GM23338 (cell line): ENCODE measurements around the gene MANEAL. TPM values are rescaled to one million over a fixed set of nuclear protein-coding genes. Genes with fewer than 3 reads are reported as not detected.

ENCODE experiments used
- ATAC-seq: fragments of 200-7000 bp; cut with Tn5 transposase; 3 replicates; pipeline ENCODE4 v1.9.1; 2020
- DNase-seq: peaks from one replicate; pipeline ENCODE4 v3.0.0-alpha.2; 2015; ENCODE audit warnings: low spot score
- H2AFZ ChIP-seq: fragments of 200-600 bp; sonication (generic); 2 replicates; pipeline ENCODE4 v1.8.0; 2016; ENCODE audit warnings: antibody characterized with exemption, mild to moderate bottlenecking, moderate library complexity
- H3F3A ChIP-seq: fragments of 200-600 bp; sonication (generic); replicated peaks from 2 replicates; pipeline ENCODE4 v1.8.0; 2017; ENCODE audit warnings: antibody characterized with exemption, mixed run types, low read depth
- H3K27ac ChIP-seq: fragments of 200-600 bp; sonication (generic); 2 replicates; pipeline ENCODE4 v1.6.1; 2016; ENCODE audit warnings: low read depth
- H3K27me3 ChIP-seq: fragments of 200-600 bp; sonication (generic); 2 replicates; pipeline ENCODE4 v1.8.0; 2016; ENCODE audit warnings: mild to moderate bottlenecking, mixed run types, moderate library complexity; ENCODE audit not compliant: insufficient read depth
- H3K36me3 ChIP-seq: fragments of 200-600 bp; sonication (generic); 2 replicates; pipeline ENCODE4 v1.8.0; 2016; ENCODE audit warnings: mild to moderate bottlenecking; ENCODE audit not compliant: insufficient read depth
- H3K4me1 ChIP-seq: fragments of 200-600 bp; sonication (generic); 2 replicates; pipeline ENCODE4 v1.8.0; 2016; ENCODE audit warnings: mild to moderate bottlenecking, moderate library complexity; ENCODE audit not compliant: insufficient read depth
- H3K4me2 ChIP-seq: fragments of 200-600 bp; sonication (generic); 2 replicates; pipeline ENCODE4 v1.7.1; 2017; ENCODE audit warnings: mixed run types
- H3K4me3 ChIP-seq: fragments of 200-600 bp; sonication (generic); 2 replicates; pipeline ENCODE4 v1.6.1; 2016; ENCODE audit warnings: mixed run types
- H3K79me2 ChIP-seq: fragments of 200-600 bp; sonication (generic); replicated peaks from 2 replicates; pipeline ENCODE4 v1.8.0; 2017; ENCODE audit warnings: mild to moderate bottlenecking; ENCODE audit not compliant: insufficient read depth
- H3K9me2 ChIP-seq: fragments of 200-600 bp; sonication (generic); 2 replicates; pipeline ENCODE4 v1.8.0; 2017; ENCODE audit not compliant: insufficient read depth
- H4K20me1 ChIP-seq: fragments of 200-600 bp; sonication (generic); replicated peaks from 2 replicates; pipeline ENCODE4 v1.8.0; 2017; ENCODE audit warnings: mild to moderate bottlenecking; ENCODE audit not compliant: insufficient read depth
- H3K27ac Mint-ChIP-seq: 2 replicates; pipeline ENCODE4 v1.8.0; 2020; ENCODE audit warnings: inconsistent platforms, mild to moderate bottlenecking, moderate library complexity, mixed read lengths
- H3K27me3 Mint-ChIP-seq: 3 replicates; pipeline ENCODE4 v1.8.0; 2022; ENCODE audit warnings: low read depth, mild to moderate bottlenecking, moderate library complexity, mixed read lengths, inconsistent platforms; ENCODE audit not compliant: insufficient read depth, poor library complexity
- H3K36me3 Mint-ChIP-seq: 3 replicates; pipeline ENCODE4 v1.8.0; 2021; ENCODE audit warnings: low read depth, mild to moderate bottlenecking, inconsistent platforms, moderate library complexity, mixed read lengths
- H3K4me1 Mint-ChIP-seq: 3 replicates; pipeline ENCODE4 v1.8.0; 2020; ENCODE audit warnings: mild to moderate bottlenecking, inconsistent platforms, mixed read lengths
- H3K4me3 Mint-ChIP-seq: 3 replicates; pipeline ENCODE4 v1.8.0; 2021; ENCODE audit warnings: moderate library complexity, mild to moderate bottlenecking, inconsistent platforms, mixed read lengths
- H3K9me3 Mint-ChIP-seq: 3 replicates; pipeline ENCODE4 v1.8.0; 2020; ENCODE audit warnings: moderate library complexity, mild to moderate bottlenecking, inconsistent platforms, mixed read lengths
- CREB1 ChIP-seq: fragments of 250-450 bp; sonication (Bioruptor Pico); IDR thresholded peaks from 2 replicates; pipeline ENCODE4 v1.5.0; 2020; ENCODE audit warnings: low read depth, mild to moderate bottlenecking, moderate library complexity
- EZH2 ChIP-seq: fragments of 200-600 bp; sonication (generic); IDR thresholded peaks from one replicate; pipeline ENCODE4 v1.8.0; 2017; ENCODE audit warnings: antibody characterized with exemption, mild to moderate bottlenecking, low read depth; ENCODE audit not compliant: unreplicated experiment
- EZH2phosphoT487 ChIP-seq: fragments of 200-600 bp; sonication (generic); IDR thresholded peaks from one replicate; pipeline ENCODE4 v1.8.1; 2018; ENCODE audit warnings: antibody characterized with exemption; ENCODE audit not compliant: unreplicated experiment
- JUNB ChIP-seq: IDR thresholded peaks from one replicate; pipeline ENCODE4 v1.6.1; 2016; ENCODE audit warnings: antibody characterized with exemption; ENCODE audit not compliant: unreplicated experiment
- NANOG ChIP-seq: IDR thresholded peaks from 2 replicates; pipeline ENCODE4 v1.6.1; 2016; ENCODE audit warnings: antibody characterized with exemption, borderline replicate concordance
- POLR2AphosphoS5 ChIP-seq: IDR thresholded peaks from 2 replicates; pipeline ENCODE4 v1.6.1; 2016; ENCODE audit warnings: antibody characterized with exemption, low read depth
- STAT1 ChIP-seq: IDR thresholded peaks from one replicate; pipeline ENCODE4 v1.6.1; 2016; ENCODE audit warnings: antibody characterized with exemption; ENCODE audit not compliant: unreplicated experiment
- ZNF114 ChIP-seq: fragments of 250-450 bp; sonication (Bioruptor Pico); IDR thresholded peaks from 2 replicates; pipeline ENCODE4 v1.5.0; 2020; ENCODE audit warnings: mild to moderate bottlenecking, moderate library complexity
- ZNF331 ChIP-seq: fragments of 250-450 bp; sonication (Bioruptor Pico); IDR thresholded peaks from 2 replicates; pipeline ENCODE4 v1.5.0; 2020; ENCODE audit warnings: low read depth, mild to moderate bottlenecking, moderate library complexity
- polyA plus RNA-seq: library from polyadenylated mRNA; unstranded; fragments of >200 nt; fragmentation: Nextera tagmentation; extraction: Ambion mirVana; gene quantifications from 2 replicates; pipeline ENCODE4 v1.2.1, GENCODE V29; 2016
- total RNA-seq: library from RNA; depleted of rRNA; stranded (reverse); fragments of >200 nt; shearing (Covaris generic); gene quantifications from 2 replicates; pipeline ENCODE4 v1.2.3, GENCODE V29; 2014
- TF ChIP-seq, protein P1 (sequence below): IDR thresholded peaks from one replicate; pipeline ENCODE4 v1.6.1; 2018; ENCODE audit warnings: antibody characterized with exemption; ENCODE audit not compliant: unreplicated experiment
- TF ChIP-seq, protein P2 (sequence below), 2 experiments: fragments of 200-600 bp in 1 of 2; sonication (generic) in 1 of 2; conservative IDR thresholded peaks; 2 replicates each; pipeline versions ENCODE4 v1.5.1 to v1.6.1; 2016 to 2017; ENCODE audit warnings: antibody characterized with exemption in 2 of 2, low read depth in 2 of 2, mild to moderate bottlenecking in 2 of 2, moderate library complexity in 1 of 2
- TF ChIP-seq, protein P3 (sequence below): IDR thresholded peaks from 2 replicates; pipeline ENCODE4 v1.6.1; 2016; ENCODE audit warnings: antibody characterized with exemption
- TF ChIP-seq, protein P4 (sequence below): fragments of 250-450 bp; sonication (Bioruptor Pico); IDR thresholded peaks from 2 replicates; pipeline ENCODE4 v1.5.0; 2020; ENCODE audit warnings: mild to moderate bottlenecking, moderate library complexity

The MANEAL gene
- total and polyA plus RNA-seq, 2 experiments from 2014 or later, result 2.3 to 8.1 TPM

DNA sequence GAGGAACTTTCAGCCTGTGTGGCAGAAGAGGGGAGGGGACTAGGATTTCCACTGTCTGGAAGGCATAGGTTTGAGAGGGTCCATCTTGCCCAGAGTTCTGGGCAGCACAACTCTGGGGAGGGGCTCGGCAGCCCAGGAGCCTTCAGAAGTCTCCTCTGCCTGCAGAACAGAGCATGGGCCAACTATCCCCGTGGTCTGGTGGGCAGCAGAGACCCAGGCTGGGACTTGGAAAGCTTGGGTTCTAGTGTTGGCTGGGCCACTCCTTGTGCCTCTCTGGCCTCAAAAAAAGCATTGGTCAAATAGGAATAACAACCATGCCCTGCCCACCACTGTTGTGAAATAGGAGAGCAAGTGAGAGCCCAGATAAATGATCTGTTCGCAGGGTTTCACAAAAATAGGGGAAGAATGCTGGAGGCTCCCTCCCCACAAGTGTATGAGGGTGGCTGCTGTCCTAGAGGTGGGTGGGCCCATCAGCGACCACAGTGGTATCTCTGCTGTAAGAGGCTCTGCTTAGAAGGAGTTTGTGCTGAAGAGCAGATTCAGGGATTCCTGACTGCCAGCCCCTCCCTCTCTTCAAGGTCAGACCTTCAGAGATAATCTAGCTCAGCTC, 37.6 kb upstream of the MANEAL start:
- no peak overlapping the region for H3K4me3 Mint-ChIP-seq
- Histone ChIP-seq H4K20me1 (no peaks in the 10 kb centered on the region; the same call in 1 of the 2 replicates), H3K4me1 (no peaks in the 10 kb centered on the region), H3K27ac (no peak overlapping the region), H3K4me2 (no peak overlapping the region), H2AFZ (no peak overlapping the region), H3K79me2 (no peaks in the 10 kb centered on the region), H3K4me3 (no peak overlapping the region), H3K27me3 (peaks cover 92% of the 10 kb centered on the region), H3F3A (peaks cover 4% of the 10 kb centered on the region; the same call in 1 of the 2 replicates), H3K9me2 (no peaks in the 10 kb centered on the region), H3K36me3 (no peaks in the 10 kb centered on the region)
- no peaks in the 10 kb centered on the region for H3K36me3 Mint-ChIP-seq
- no peak overlapping the region for H3K27ac Mint-ChIP-seq
- DNase-seq (no peak), ATAC-seq (no peak)
- peaks cover 4% of the 10 kb centered on the region; the same call in 2 of the 3 replicates for H3K4me1 Mint-ChIP-seq
- H3K9me3 Mint-ChIP-seq, result no peaks in the 10 kb centered on the region
- peaks cover 51% of the 10 kb centered on the region for H3K27me3 Mint-ChIP-seq
- TF ChIP-seq NANOG (no peak), JUNB (no peak), STAT1 (no peak), EZH2 (no peak), EZH2phosphoT487 (no peak), ZNF114 (CRISPR knock-in tag) (no peak), CREB1 (CRISPR knock-in tag) (no peak), POLR2AphosphoS5 (no peak), ZNF331 (CRISPR knock-in tag) (no peak)
- TF ChIP-seq, protein P1, sequence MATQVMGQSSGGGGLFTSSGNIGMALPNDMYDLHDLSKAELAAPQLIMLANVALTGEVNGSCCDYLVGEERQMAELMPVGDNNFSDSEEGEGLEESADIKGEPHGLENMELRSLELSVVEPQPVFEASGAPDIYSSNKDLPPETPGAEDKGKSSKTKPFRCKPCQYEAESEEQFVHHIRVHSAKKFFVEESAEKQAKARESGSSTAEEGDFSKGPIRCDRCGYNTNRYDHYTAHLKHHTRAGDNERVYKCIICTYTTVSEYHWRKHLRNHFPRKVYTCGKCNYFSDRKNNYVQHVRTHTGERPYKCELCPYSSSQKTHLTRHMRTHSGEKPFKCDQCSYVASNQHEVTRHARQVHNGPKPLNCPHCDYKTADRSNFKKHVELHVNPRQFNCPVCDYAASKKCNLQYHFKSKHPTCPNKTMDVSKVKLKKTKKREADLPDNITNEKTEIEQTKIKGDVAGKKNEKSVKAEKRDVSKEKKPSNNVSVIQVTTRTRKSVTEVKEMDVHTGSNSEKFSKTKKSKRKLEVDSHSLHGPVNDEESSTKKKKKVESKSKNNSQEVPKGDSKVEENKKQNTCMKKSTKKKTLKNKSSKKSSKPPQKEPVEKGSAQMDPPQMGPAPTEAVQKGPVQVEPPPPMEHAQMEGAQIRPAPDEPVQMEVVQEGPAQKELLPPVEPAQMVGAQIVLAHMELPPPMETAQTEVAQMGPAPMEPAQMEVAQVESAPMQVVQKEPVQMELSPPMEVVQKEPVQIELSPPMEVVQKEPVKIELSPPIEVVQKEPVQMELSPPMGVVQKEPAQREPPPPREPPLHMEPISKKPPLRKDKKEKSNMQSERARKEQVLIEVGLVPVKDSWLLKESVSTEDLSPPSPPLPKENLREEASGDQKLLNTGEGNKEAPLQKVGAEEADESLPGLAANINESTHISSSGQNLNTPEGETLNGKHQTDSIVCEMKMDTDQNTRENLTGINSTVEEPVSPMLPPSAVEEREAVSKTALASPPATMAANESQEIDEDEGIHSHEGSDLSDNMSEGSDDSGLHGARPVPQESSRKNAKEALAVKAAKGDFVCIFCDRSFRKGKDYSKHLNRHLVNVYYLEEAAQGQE, result no peak
- TF ChIP-seq, protein P2, sequence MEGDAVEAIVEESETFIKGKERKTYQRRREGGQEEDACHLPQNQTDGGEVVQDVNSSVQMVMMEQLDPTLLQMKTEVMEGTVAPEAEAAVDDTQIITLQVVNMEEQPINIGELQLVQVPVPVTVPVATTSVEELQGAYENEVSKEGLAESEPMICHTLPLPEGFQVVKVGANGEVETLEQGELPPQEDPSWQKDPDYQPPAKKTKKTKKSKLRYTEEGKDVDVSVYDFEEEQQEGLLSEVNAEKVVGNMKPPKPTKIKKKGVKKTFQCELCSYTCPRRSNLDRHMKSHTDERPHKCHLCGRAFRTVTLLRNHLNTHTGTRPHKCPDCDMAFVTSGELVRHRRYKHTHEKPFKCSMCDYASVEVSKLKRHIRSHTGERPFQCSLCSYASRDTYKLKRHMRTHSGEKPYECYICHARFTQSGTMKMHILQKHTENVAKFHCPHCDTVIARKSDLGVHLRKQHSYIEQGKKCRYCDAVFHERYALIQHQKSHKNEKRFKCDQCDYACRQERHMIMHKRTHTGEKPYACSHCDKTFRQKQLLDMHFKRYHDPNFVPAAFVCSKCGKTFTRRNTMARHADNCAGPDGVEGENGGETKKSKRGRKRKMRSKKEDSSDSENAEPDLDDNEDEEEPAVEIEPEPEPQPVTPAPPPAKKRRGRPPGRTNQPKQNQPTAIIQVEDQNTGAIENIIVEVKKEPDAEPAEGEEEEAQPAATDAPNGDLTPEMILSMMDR (conservative IDR thresholded peaks at IDR 0.05; ENCODE audit: low read depth in 2 of 2), result no peak
- TF ChIP-seq, protein P3, sequence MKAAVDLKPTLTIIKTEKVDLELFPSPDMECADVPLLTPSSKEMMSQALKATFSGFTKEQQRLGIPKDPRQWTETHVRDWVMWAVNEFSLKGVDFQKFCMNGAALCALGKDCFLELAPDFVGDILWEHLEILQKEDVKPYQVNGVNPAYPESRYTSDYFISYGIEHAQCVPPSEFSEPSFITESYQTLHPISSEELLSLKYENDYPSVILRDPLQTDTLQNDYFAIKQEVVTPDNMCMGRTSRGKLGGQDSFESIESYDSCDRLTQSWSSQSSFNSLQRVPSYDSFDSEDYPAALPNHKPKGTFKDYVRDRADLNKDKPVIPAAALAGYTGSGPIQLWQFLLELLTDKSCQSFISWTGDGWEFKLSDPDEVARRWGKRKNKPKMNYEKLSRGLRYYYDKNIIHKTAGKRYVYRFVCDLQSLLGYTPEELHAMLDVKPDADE, result no peak
- TF ChIP-seq, protein P4, sequence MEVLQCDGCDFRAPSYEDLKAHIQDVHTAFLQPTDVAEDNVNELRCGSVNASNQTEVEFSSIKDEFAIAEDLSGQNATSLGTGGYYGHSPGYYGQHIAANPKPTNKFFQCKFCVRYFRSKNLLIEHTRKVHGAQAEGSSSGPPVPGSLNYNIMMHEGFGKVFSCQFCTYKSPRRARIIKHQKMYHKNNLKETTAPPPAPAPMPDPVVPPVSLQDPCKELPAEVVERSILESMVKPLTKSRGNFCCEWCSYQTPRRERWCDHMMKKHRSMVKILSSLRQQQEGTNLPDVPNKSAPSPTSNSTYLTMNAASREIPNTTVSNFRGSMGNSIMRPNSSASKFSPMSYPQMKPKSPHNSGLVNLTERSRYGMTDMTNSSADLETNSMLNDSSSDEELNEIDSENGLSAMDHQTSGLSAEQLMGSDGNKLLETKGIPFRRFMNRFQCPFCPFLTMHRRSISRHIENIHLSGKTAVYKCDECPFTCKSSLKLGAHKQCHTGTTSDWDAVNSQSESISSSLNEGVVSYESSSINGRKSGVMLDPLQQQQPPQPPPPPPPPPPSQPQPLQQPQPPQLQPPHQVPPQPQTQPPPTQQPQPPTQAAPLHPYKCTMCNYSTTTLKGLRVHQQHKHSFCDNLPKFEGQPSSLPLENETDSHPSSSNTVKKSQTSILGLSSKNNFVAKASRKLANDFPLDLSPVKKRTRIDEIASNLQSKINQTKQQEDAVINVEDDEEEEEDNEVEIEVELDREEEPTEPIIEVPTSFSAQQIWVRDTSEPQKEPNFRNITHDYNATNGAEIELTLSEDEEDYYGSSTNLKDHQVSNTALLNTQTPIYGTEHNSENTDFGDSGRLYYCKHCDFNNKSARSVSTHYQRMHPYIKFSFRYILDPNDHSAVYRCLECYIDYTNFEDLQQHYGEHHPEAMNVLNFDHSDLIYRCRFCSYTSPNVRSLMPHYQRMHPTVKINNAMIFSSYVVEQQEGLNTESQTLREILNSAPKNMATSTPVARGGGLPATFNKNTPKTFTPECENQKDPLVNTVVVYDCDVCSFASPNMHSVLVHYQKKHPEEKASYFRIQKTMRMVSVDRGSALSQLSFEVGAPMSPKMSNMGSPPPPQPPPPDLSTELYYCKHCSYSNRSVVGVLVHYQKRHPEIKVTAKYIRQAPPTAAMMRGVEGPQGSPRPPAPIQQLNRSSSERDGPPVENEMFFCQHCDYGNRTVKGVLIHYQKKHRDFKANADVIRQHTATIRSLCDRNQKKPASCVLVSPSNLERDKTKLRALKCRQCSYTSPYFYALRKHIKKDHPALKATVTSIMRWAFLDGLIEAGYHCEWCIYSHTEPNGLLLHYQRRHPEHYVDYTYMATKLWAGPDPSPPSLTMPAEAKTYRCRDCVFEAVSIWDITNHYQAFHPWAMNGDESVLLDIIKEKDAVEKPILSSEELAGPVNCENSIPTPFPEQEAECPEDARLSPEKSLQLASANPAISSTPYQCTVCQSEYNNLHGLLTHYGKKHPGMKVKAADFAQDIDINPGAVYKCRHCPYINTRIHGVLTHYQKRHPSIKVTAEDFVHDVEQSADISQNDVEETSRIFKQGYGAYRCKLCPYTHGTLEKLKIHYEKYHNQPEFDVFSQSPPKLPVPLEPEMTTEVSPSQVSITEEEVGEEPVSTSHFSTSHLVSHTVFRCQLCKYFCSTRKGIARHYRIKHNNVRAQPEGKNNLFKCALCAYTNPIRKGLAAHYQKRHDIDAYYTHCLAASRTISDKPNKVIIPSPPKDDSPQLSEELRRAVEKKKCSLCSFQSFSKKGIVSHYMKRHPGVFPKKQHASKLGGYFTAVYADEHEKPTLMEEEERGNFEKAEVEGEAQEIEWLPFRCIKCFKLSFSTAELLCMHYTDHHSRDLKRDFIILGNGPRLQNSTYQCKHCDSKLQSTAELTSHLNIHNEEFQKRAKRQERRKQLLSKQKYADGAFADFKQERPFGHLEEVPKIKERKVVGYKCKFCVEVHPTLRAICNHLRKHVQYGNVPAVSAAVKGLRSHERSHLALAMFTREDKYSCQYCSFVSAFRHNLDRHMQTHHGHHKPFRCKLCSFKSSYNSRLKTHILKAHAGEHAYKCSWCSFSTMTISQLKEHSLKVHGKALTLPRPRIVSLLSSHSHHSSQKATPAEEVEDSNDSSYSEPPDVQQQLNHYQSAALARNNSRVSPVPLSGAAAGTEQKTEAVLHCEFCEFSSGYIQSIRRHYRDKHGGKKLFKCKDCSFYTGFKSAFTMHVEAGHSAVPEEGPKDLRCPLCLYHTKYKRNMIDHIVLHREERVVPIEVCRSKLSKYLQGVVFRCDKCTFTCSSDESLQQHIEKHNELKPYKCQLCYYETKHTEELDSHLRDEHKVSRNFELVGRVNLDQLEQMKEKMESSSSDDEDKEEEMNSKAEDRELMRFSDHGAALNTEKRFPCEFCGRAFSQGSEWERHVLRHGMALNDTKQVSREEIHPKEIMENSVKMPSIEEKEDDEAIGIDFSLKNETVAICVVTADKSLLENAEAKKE, result no peak
